Measurements from ENCODE around the gene SPDYE3. TPM values are rescaled to one million over a fixed set of nuclear protein-coding genes. Genes with fewer than 3 reads are reported as not detected.

The SPDYE3 gene
- total and polyA plus RNA-seq, 2 of the 4 experiments (the other 2 are of a cell fraction): not detected

DNA sequence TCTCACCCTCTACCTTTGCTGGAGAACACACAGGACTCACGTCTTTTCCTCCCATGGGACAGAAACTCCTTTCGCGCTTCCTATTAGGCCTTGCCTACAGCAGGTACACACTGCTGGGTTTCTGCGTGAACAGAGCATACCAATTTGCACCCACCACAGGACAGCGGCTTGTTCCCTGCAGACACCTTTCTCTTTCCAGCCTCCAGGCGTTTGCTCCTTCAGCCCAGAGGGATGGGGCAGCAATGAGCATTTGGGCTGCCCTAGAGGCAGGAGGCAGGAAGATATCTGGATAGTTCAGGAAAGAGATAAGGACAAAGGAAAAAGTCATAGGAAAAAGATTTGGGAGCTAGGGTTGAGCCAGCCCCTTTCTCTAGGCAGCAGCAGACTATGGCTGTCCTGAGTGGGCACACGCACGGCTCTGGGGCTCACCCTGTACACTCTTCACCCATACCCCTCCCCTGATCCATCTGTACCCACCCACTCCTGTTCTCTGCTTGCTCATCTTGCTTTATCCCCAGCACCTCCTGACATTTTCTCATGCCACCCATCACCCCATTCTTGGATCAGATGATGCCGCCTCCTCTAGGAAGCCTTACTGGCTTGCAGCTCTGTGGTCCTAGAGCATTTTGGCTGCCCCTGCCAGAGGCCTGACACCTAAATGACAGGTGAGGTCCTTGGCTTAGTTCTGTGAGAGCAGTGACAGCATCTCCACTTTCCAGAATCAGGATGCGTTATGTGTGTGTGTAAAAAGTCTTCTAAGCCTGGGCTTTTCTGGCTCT, 40.7 kb upstream of the SPDYE3 start:
- WGBS, 2 experiments (ENCODE audit: extremely low coverage in 2 of 2, insufficient read length in 1 of 2): 96% methylated on average over 5 of the region's 10 CpGs; no CpG with 5 or more reads in 1 of the 2 experiments
- Histone ChIP-seq H4K5ac (ENCODE audit: low read depth, low read length) (no peak overlapping the region), H3K4me2 (ENCODE audit: low read depth, low read length) (no peak overlapping the region), H2BK20ac (ENCODE audit: low read depth, low read length) (no peak overlapping the region), H2AK5ac (ENCODE audit: low read depth, low read length) (no peak overlapping the region), H3K18ac (ENCODE audit: low read depth, low read length) (no peak overlapping the region), H3K56ac (ENCODE audit: extremely low read depth, insufficient read depth, low read length) (no peak overlapping the region), H2AFZ (replicated peaks; ENCODE audit: low read length, poor library complexity) (no peak overlapping the region), H2BK15ac (ENCODE audit: low read depth, low read length) (no peak overlapping the region), H4K91ac (ENCODE audit: insufficient read depth, low read depth, low read length) (no peak overlapping the region), H3K23ac (ENCODE audit: low read depth, low read length) (no peak overlapping the region), H3K4me3 (ENCODE audit: insufficient read depth, low read depth, low read length) (no peak overlapping the region), H3K9me3 (ENCODE audit: control insufficient read depth, insufficient read depth, low read length) (no peaks in the 10 kb centered on the region), H4K20me1 (ENCODE audit: insufficient read depth, low read length) (peaks cover 37% of the 10 kb centered on the region), H3K9ac (ENCODE audit: low read depth, low read length) (no peak overlapping the region), H2BK120ac (ENCODE audit: low read depth, low read length) (0 out of 2 replicates have a peak overlapping the region, but pooled peaks have one; percentile 15), H3K4ac (ENCODE audit: low read depth, low read length) (no peak overlapping the region), H3K4me1 (ENCODE audit: control insufficient read depth, insufficient read depth, low read length) (peaks cover 5% of the 10 kb centered on the region; the same call in 1 of the 2 replicates), H3K79me1 (ENCODE audit: low read depth in 1 of 2, low read length in 2 of 2) (peaks cover 13 to 39% of the 10 kb centered on the region in 2 experiments; a peak in 3 of 4 replicates), H2BK5ac (ENCODE audit: low read depth, low read length, poor library complexity, severe bottlenecking) (no peak overlapping the region), H3K27ac (ENCODE audit: insufficient read depth, low read length) (no peak overlapping the region), H4K8ac (ENCODE audit: low read depth in 2 of 2, low read length in 2 of 2) (no peak overlapping the region), H3K14ac (replicated peaks; ENCODE audit: low read depth, low read length) (no peak overlapping the region; the same call in 1 of the 2 replicates), H3K36me3 (ENCODE audit: control insufficient read depth, insufficient read depth, low read length) (no peaks in the 10 kb centered on the region; the same call in 1 of the 2 replicates), H3K27me3 (ENCODE audit: control insufficient read depth, insufficient read depth, low read length) (no peaks in the 10 kb centered on the region), H3K9me1 (ENCODE audit: insufficient read depth, low read length) (0 out of 2 replicates have a peak, but pooled peaks cover 3% of the 10 kb centered on the region), H2AK9ac (replicated peaks; ENCODE audit: low read depth, low read length, poor library complexity) (no peak overlapping the region)
- ChIA-PET CTCF (no interaction called here), POLR2A (ENCODE audit: unreplicated experiment) (no interaction called here)
- intact Hi-C loops (cut with micrococcal nuclease) (no loop called here), dilution Hi-C loops (cut with HindIII; ENCODE audit: low sequenced_read_pairs, unreplicated experiment) (no loop called here), in situ Hi-C loops (cut with MboI; ENCODE audit: low sequenced_read_pairs) (no loop called here)
- no TSS peak for BruUV-seq (replicated peaks)
- ATAC-seq (ENCODE audit: low read depth): no peak
- TF ChIP-seq, protein P1, sequence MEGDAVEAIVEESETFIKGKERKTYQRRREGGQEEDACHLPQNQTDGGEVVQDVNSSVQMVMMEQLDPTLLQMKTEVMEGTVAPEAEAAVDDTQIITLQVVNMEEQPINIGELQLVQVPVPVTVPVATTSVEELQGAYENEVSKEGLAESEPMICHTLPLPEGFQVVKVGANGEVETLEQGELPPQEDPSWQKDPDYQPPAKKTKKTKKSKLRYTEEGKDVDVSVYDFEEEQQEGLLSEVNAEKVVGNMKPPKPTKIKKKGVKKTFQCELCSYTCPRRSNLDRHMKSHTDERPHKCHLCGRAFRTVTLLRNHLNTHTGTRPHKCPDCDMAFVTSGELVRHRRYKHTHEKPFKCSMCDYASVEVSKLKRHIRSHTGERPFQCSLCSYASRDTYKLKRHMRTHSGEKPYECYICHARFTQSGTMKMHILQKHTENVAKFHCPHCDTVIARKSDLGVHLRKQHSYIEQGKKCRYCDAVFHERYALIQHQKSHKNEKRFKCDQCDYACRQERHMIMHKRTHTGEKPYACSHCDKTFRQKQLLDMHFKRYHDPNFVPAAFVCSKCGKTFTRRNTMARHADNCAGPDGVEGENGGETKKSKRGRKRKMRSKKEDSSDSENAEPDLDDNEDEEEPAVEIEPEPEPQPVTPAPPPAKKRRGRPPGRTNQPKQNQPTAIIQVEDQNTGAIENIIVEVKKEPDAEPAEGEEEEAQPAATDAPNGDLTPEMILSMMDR (conservative IDR thresholded peaks at IDR 0.05; ENCODE audit: low read depth, low read length): no peak
- TF ChIP-seq NFE2L2 (IDR thresholded peaks at IDR 0.05; ENCODE audit: low read depth, low read length) (no peak), CHD1 (IDR thresholded peaks at IDR 0.05; ENCODE audit: low read depth, low read length) (no peak), POLR2A (IDR thresholded peaks at IDR 0.05; ENCODE audit: low read depth, low read length) (no peak), MXI1 (IDR thresholded peaks at IDR 0.05; ENCODE audit: borderline replicate concordance, low read depth, low read length) (no peak), RCOR1 (IDR thresholded peaks at IDR 0.05; ENCODE audit: insufficient replicate concordance, low read length) (no peak), BHLHE40 (IDR thresholded peaks at IDR 0.05; ENCODE audit: low read depth, low read length) (no peak), MAFK (IDR thresholded peaks at IDR 0.05; ENCODE audit: low read depth, low read length) (no peak)
- TF ChIP-seq, protein P2, sequence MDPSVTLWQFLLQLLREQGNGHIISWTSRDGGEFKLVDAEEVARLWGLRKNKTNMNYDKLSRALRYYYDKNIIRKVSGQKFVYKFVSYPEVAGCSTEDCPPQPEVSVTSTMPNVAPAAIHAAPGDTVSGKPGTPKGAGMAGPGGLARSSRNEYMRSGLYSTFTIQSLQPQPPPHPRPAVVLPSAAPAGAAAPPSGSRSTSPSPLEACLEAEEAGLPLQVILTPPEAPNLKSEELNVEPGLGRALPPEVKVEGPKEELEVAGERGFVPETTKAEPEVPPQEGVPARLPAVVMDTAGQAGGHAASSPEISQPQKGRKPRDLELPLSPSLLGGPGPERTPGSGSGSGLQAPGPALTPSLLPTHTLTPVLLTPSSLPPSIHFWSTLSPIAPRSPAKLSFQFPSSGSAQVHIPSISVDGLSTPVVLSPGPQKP (IDR thresholded peaks at IDR 0.05; ENCODE audit: borderline replicate concordance, low read depth, low read length): no peak
- DNase-seq: no peak
